HG03439 (cell line): Measurements from ENCODE around the gene ZNF605.
"Not testable (repeated sequence)": the region's sequence is repeated elsewhere in the genome, so short reads cannot be mapped to it uniquely, and the experiment has no call there.

Experiments used
- ATAC-seq: cut with Tn5 transposase; IDR thresholded peaks from one replicate; pipeline ENCODE4 v1.9.1; 2021; ENCODE audit warnings: mild to moderate bottlenecking, moderate library complexity; ENCODE audit not compliant: unreplicated experiment

ZNF605 gene

DNA sequence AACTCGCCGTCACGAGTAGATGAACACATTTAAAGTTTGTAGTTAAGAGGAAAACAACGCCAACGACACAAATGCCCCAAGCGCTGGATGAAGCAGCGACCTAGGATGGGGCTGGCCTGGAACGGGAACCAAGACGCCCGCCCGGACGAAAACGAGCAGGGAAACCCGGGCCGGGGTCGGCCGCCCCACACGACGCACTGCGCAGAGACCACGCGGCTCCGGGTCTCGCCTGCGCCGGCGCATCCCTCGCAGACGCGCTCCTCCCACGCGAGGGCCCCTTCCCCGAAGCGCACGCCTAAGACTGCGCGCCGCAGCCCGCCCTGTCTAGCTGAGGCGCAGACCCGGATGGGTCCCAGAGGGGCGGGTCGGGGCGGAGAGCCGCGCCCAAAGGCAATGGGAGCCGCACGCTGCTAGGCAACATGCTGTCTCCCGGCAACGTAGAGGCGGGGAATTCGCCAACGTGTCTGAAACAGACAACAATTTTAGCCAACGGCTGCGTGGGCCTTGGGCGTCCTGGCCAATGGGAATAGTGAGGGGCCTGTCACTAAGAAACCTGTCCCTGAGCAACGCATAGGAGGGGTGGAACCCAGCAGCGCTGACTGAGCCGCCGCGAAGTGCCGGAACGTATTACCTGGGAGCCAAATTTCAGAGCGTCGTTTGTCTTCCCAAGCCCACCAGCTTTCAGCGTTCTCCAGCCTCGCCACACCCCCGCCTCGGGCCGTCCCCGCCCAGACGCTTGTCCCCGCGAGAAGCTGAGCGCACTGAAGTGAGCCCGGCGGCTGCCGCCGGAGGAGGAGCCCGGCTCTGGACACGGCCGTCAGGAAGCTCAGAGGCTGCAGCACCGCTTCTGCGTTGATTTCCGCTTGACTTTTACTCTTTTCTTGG is 47.7 kb downstream of the ZNF605 start:
- ATAC-seq: peak; percentile 84

DNA sequence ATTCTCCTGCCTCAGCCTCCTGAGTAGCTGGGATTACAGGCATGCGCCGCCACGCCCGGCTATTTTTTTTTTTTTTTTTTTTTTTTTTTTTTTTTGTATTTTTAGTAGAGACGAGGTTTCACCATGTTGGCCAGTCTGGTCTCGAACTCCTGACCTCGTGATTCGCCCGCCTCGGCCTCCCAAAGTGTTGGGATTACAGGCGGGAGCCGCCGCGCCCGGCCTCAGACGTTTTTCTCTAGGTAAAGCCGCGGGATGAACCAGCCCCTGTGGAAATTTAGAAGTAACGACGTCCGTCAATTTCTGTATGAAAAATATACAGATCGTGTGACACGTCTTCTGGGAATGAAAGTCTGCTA is 48.3 kb downstream of the ZNF605 start:
- ATAC-seq: not testable (repeated sequence)

DNA sequence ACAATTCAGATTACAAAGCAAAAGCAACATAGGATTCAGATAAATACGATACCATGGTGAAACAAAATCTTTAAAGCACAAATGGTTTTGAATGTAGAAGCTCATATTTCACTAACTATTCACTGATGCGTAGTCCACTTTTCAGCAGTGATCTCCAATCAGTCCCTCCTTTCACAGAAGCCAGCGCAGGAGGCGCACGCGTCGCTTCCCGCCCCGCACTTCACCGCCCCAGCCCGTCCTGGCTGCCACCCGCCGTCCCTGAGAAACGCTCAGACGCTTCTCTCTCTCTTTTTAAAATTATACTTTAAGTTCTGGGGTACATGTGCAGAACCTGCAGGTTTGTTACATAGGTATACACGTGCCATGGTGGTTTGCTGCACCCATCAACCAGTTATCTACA is 48.9 kb downstream of the ZNF605 start:
- no peak for ATAC-seq

DNA sequence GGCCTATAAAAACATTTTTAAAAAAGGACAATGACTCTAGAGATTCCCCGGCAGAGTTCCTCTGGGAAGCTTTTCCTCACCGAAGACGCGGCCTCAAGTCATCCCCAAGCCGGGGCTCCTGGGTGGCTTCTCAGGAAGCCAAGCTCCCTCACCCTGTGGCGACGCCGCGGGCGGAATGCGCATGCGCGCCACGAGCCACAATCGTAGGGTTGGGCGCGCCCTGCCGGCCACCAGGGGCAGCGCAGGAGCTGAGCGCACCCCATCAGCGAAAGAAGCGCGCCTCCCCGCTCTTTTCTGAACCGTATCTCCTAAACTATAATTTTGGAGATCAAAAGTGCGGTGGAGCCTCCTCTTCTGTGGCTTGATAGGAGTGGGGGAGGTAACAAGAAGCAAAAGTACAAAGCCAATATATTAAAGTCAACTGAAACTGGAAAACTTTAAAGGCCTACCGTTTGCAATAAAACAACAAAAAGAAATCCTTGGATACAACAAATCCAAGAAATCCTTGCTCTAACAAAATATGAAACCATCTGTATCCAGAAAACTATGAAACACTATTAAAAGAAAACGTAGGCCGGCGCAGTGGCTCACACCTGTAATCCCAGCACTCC is 51.3 kb downstream of the ZNF605 start:
- no peak for ATAC-seq

DNA sequence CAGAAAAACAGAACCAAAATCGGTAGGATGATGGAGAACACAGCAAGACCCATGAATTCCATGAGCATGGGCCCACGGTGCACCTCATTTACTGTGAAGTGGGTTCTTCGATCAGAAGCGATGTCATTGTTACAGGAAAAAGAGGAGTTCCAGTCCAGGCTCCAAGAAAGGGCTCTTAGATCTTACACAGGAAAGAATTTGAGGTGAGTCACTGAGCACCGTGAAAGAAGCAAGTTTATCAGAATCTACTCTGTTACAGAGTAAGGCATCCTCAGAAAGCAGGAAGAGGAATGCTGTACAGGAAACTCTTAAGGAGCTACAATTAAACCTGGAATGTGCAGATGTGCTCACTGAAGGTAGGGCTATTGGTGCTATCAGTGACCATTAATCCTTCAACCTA is 57.1 kb downstream of the ZNF605 start:
- no peak for ATAC-seq

DNA sequence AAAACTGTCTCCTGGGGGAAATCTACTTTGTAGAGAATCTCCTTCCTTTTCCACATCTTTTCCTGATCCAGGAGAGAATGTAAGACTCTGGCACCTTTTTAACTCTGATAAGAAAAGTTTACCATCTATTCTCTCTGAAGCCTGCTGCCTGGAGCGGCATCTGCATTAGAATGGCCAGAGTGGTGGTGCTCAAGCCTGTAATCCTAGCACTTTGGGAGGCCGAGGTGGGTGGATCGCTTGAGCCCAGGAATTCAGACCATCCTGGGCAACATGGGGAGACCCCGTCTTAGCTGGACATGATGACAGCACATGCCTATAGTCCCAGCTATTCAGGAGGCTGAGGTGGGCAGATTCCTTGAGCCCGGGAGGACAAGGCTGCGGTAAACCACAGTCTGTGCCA is 67.3 kb downstream of the ZNF605 start:
- no peak for ATAC-seq

DNA sequence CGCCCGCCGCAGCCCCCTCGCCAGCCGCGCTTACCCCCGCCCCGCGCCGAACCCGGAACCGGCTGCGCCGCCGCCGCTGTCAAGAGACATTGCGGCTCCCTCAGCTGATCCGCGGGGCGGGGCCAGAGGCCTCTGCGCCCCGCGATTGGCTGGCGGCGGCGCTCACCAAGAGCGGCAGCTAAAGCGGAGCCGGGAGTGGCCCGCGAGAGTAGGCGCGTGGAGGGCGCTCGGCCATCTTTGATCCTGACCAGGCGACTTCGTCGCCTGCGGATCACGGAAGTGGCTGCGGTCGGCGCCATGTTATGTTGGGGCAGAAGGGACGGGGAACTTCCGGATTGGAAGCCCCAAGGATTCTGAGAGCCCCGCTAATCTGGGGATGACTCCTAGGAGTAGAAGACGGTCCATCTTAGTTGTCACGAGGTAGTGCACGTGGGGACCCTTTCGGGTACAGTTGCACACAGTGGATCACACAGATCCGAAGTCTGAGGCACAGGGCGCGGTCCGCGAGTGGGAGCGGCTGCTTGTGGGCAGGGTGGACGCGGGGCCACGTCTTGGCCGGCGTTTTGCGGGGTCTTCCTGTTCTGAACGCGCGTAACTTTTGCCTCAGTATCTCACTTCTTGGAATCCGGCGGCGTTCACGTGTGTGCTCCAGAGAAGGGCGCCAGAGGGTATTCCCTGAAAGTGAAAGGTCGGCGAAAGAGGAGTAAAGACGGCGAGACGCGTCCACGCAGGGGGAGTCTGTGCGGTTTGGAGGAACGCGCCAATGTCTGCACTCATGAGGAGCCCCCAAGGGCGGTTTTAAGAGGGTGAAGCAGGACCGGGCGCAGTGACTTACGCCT is 68.4 kb downstream of the ZNF605 start, which contains the start of gene CHFR:
CHFR (minus strand) TSS at position 93 of the 839 bp plus-strand sequence. CDS start 277 bp downstream, outside the sequence.
- ATAC-seq: peak; percentile 98

DNA sequence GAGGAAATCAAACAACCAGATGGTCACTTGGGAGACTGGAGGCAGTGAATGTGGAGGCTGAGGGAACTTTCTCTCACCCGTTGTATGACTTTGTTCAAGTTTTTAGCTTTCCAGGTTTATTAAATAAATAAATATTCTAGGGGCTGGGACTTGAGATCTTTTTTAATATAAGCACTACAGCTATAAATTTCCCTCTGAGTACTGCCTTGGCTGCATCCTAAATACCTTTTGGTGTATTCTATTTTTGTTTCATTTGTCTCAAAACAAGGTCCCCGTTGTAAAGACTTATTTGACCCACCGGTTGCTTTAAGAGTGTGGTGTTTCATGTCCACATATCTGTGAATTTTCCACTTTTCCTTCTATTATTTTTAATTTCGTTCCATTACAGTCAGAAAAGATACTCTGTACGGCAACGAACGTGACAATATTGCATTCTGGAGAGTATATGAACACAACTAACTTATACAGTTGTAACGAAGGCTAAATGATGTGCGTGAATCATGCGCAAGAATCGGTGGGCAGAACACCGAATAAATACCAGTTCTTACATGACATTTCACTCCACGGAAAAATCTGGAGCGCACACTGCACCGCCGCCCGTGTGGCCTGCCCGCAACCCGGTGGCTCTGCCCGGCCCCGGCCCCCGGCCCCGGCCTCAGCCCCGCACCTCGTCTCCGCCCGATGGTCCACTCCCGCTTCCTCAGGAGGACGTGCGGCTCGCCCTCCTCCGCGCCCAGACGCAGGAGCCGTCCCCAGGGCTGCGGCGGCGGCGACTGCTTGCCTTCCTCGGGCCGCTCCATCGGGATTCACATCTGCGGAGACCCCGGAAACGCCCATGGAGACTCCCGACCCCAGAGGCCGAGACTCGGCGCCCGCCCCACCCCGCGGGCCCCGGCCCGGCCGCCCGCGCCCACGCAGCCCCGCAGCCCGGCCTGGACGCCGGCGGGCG is 69.3 kb downstream of the ZNF605 start:
- peak; percentile 12 for ATAC-seq

DNA sequence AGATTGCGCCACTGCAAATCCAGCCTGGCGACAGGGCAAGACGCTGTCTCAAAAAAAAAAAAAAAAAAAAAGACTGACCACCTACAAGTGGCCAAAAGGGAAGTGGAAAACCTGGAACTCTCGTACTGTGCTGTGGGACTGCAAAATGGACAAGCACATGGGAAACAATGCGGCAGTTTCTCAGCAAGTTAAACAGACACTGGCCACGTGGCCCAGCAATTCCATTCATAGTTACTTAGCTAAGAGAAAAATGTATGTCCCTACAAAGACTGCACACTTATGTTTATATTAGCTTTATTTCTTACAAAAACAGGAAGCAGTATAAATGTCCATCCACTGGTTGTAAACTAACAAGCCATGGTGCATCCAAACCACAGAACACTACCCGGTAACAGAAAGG is 74.3 kb downstream of the ZNF605 start:
- no peak for ATAC-seq

DNA sequence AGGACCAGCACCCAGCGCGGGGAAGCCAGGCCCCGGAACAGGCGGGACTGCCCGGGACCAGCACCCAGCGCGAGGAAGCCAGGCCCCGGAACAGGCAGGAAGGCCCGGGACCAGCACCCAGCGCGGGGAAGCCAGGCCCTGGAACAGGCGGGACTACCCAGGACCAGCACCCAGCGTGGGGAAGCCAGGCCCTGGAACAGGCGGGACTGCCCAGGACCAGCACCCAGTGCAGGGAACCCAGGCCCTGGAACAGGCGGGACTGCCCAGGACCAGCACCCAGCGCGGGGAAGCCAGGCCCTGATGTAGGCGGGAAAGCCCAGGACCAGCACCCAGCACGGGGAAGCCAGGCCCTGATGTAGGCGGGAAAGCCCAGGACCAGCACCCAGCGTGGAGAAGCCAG is 81.5 kb downstream of the ZNF605 start:
- ATAC-seq: not testable (repeated sequence)

DNA sequence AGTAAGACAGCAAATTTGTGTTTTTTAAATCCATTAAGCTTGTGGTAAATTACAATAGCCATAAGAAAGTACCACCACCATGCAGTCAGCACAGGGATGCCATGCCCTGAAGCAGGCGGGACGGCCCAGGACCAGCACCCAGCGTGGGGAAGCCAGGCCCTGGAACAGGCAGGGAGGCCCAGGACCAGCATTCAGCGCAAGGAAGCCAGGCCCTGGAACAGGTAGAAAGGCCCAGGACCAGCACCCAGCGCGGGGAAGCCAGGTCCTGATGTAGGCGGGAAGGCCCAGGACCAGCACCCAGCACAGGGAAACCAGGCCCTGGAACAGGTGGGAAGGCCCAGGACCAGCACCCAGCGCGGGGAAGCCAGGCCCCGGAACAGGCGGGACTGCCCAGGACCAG is 81.9 kb downstream of the ZNF605 start:
- no peak for ATAC-seq

DNA sequence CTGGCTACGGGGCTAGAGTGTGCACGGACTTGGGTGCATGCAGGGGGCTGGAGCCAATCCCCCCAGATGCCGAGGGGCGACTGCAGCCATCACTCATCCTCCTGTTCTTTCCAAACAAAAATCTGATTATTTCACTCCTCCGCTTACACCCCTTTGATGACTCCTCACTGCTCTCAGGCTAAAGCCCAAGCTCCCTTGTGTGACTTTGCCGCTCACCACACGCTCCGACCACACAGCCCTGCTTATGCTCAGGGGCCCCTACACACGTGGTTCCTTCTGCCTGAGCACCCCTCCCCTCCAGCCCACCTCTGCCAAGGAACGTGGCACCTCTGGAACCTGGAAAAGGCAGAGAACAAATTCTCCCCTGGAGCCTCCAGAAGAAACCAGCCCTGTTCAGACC is 82.4 kb downstream of the ZNF605 start:
- no peak for ATAC-seq

DNA sequence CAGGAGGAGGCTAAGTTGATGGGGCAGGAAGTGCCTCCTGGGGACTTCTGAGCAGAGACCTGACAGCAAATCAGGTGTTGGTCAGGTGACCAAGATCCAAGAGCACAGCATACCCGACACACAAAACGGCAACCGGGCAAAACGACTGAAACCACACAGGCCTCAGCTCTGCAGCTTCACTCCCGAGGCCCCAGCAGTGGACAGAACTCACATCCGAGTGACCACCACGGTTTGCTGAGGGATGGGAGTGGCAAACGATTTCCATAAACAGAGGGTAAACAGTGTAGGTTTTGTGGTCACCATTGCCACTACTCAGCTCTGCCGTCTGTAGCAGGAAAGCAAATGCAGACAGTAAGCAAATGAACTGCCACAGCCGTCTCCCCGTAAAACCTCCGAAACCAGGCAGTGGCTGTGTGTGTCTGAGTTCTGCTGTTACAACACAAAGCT is 83.1 kb downstream of the ZNF605 start:
- ATAC-seq: no peak

DNA sequence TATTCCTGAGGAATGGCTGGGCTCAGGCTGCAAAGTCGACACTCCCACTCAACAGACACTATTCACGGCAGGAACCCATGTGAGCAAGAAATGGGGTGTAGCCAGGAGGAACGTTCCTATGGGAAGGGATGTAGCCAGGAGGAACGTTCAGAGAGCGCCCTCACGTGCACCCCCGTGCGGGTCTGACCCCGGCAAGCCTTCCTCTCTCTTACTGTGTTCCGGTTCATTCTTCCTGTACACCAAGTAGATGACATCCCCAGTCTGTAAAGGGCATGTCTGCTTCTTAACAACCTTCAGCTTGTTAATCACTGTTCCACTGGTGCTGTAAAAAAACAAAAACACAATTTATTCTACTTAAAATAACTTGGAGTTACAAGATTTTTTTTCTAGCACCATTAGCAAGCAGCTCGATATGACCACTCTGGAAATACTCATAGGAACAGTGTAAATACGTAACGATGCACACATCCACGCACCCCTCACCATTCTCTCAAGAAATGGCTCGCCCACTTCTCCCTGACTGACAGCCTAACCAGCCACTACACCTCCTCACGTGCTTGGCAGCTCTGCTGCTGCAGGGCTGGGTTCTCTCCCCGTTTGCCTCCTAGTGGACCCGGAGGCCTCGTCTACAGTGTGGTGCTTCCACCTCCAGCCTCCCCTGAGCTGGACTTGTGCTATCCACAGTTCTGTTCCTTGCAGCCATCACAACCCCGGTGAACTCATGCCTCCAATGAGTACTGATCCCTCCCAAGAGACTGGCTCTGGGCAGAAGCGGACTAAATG is 83.8 kb downstream of the ZNF605 start:
- no peak for ATAC-seq

DNA sequence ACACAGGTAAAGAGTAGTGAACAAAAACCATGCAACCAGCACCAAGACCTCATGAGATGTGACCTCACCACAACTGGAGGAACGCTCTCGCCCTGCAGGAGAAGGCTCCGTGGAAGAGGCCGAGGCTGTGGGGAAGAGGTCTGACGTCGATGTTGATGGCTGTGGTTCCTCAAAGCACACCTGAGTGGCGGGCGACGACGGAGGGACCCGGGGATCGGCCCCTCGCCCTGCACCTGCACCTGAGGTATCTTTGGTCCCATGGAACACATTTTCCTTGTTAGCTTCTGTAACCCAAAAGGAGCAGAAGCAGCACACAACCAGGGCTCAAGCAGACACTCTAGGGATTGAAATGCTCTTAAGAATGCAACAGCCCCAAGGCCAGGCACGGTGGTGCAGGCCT is 86.6 kb downstream of the ZNF605 start:
- no peak for ATAC-seq
